SH-SY5Y (cell line): Measurements from ENCODE around the gene WWOX.

ENCODE experiments used
- GATA2 ChIP-seq: IDR thresholded peaks from 2 replicates; pipeline ENCODE4 v1.6.1; 2011; ENCODE audit warnings: mild to moderate bottlenecking, low read depth, low read length
- GATA3 ChIP-seq: IDR thresholded peaks from 2 replicates; pipeline ENCODE4 v1.6.1; 2011; ENCODE audit warnings: low read depth, mild to moderate bottlenecking, low read length, moderate library complexity

GRCh38 chr16:78574571-78574970, 475.1 kb downstream of the WWOX start:
- no peak for TF ChIP-seq GATA3
- no peak for TF ChIP-seq GATA2
